Uterus (tissue), 4 donors: ENCODE measurements around the gene LRRC72. TPM values are rescaled to one million over a fixed set of nuclear protein-coding genes. Genes with fewer than 3 reads are reported as not detected.

Source experiments
- DNase-seq, 2 donors: peaks; one replicate each; pipeline ENCODE4 v3.0.0-alpha.2; 2019 to 2020
- H3K27ac ChIP-seq, 2 donors: fragments of 200-600 bp; sonication (generic); 1 replicate in 1 of 2; 2 replicates in 1 of 2; pipeline ENCODE4 v1.5.1; 2016 to 2018
- H3K27me3 ChIP-seq, 2 donors: fragments of 200-600 bp; sonication (generic); one replicate each; pipeline ENCODE4 v1.5.1; 2018 to 2019; ENCODE audit warnings: control low read depth in 1 of 2
- H3K36me3 ChIP-seq, 2 donors: fragments of 200-600 bp; sonication (generic); one replicate each; pipeline ENCODE4 v1.5.1; 2019; ENCODE audit warnings: control low read depth in 1 of 2
- H3K4me1 ChIP-seq, 2 donors: fragments of 200-600 bp; sonication (generic); one replicate each; pipeline ENCODE4 v1.5.1; 2018 to 2019; ENCODE audit warnings: control low read depth in 1 of 2
- H3K4me3 ChIP-seq, 2 donors: fragments of 200-600 bp; sonication (generic); 1 replicate in 1 of 2; 2 replicates in 1 of 2; pipeline ENCODE4 v1.5.1; 2018 to 2019; ENCODE audit warnings: mild to moderate bottlenecking in 1 of 2
- H3K9me3 ChIP-seq, 2 donors: fragments of 200-600 bp; sonication (generic); one replicate each; pipeline ENCODE4 v1.5.1; 2019; ENCODE audit warnings: control low read depth in 1 of 2
- CTCF ChIP-seq, 4 experiments: fragments of 200-600 bp in 2 of 4; fragments of 450-650 bp in 2 of 4; sonication (generic) in 2 of 4; IDR thresholded peaks; one replicate each; pipeline ENCODE4 v1.5.1; 2016 to 2019; ENCODE audit warnings: antibody characterized with exemption in 4 of 4, mild to moderate bottlenecking in 2 of 4, moderate library complexity in 1 of 4
- POLR2A ChIP-seq, 2 donors: fragments of 450-650 bp; IDR thresholded peaks; one replicate each; pipeline ENCODE4 v1.6.1; 2016; ENCODE audit warnings: antibody characterized with exemption in 2 of 2, mild to moderate bottlenecking in 1 of 2, moderate library complexity in 1 of 2
- intact Hi-C: fragments of 100-400 bp; cut with DNase I; formaldehyde crosslinking; loops from one replicate; pipeline ENCODE4 v1.15.1; 2023; ENCODE audit warnings: low total_unique reads
- total RNA-seq, 4 donors: library from RNA; depleted of rRNA in 3 of 4; stranded (reverse); fragments of >200 nt in 3 of 4; gene quantifications; one replicate each; pipeline versions ENCODE4 v1.1.0 to v1.2.4, GENCODE V29; 2014 to 2023
- donor health status: DM: yes; HTN: yes; CAD: no.

The LRRC72 gene
- total RNA-seq, result not detected

- no peak within 1 kb of the TSS for H3K4me3 ChIP-seq
- no peaks in the 10 kb centered on the region for H3K4me1 ChIP-seq
- H3K27ac ChIP-seq, result no peak within 1 kb of the TSS
- no peaks in the 10 kb centered on the region for H3K27me3 ChIP-seq
- TF ChIP-seq POLR2A (IDR thresholded peaks at IDR 0.05), result no peak
- DNase-seq, result no peak
- no peaks in the 10 kb centered on the region for H3K9me3 ChIP-seq
- H3K36me3 ChIP-seq, result no peaks in the 10 kb centered on the region
- intact Hi-C loops, result no loop called here
These were observed at the start of gene LRRC72 for GRCh38 chr7:16526742-16527540. Gene LRRC72, plus strand, starts transcription at chr7:16526825. Its CDS starts 128 bp downstream, at chr7:16526953.

GRCh38 chr7:16479161-16479560 lies 47.5 kb upstream of the LRRC72 start:
- Histone ChIP-seq H3K4me3 (no peak overlapping the region), H3K36me3 (no peaks in the 10 kb centered on the region), H3K9me3 (no peaks in the 10 kb centered on the region), H3K27ac (no peak overlapping the region), H3K27me3 (no peaks in the 10 kb centered on the region), H3K4me1 (no peaks in the 10 kb centered on the region)
- intact Hi-C loops, result no loop called here
- TF ChIP-seq POLR2A (IDR thresholded peaks at IDR 0.05), result no peak
- TF ChIP-seq CTCF (IDR thresholded peaks at IDR 0.05), result no peak
- DNase-seq, result no peak

- Histone ChIP-seq H3K4me1 (no peaks in the 10 kb centered on the region), H3K27me3 (no peaks in the 10 kb centered on the region), H3K36me3 (no peaks in the 10 kb centered on the region), H3K27ac (no peak overlapping the region), H3K9me3 (no peaks in the 10 kb centered on the region), H3K4me3 (no peak overlapping the region)
- TF ChIP-seq POLR2A (IDR thresholded peaks at IDR 0.05), result no peak
- no peak for TF ChIP-seq CTCF (IDR thresholded peaks at IDR 0.05)
- intact Hi-C loops, result no loop called here
- DNase-seq, result no peak
These were observed 47.0 kb upstream of the LRRC72 start for GRCh38 chr7:16479591-16479990.

GRCh38 chr7:16484453-16485158 lies 42.0 kb upstream of the LRRC72 start:
- intact Hi-C loops, result no loop called here
- Histone ChIP-seq H3K4me3 (no peak overlapping the region), H3K36me3 (no peaks in the 10 kb centered on the region), H3K27ac (no peak overlapping the region), H3K9me3 (no peaks in the 10 kb centered on the region), H3K4me1 (no peaks in the 10 kb centered on the region), H3K27me3 (no peaks in the 10 kb centered on the region)
- DNase-seq, result no peak
- no peak for TF ChIP-seq CTCF (IDR thresholded peaks at IDR 0.05)
- no peak for TF ChIP-seq POLR2A (IDR thresholded peaks at IDR 0.05)

GRCh38 chr7:16491148-16491547 lies 35.5 kb upstream of the LRRC72 start:
- Histone ChIP-seq H3K4me3 (no peak overlapping the region), H3K27me3 (no peaks in the 10 kb centered on the region), H3K9me3 (no peaks in the 10 kb centered on the region), H3K36me3 (no peaks in the 10 kb centered on the region), H3K27ac (no peak overlapping the region), H3K4me1 (no peaks in the 10 kb centered on the region)
- TF ChIP-seq POLR2A (IDR thresholded peaks at IDR 0.05) (no peak), CTCF (IDR thresholded peaks at IDR 0.05) (no peak)
- intact Hi-C loops, result no loop called here
- DNase-seq, result no peak
